Heart right ventricle (tissue), 16 donors: ENCODE measurements around the gene MBNL1. TPM values are rescaled to one million over a fixed set of nuclear protein-coding genes. Genes with fewer than 3 reads are reported as not detected.

Experiments used
- ATAC-seq, 8 donors: fragments of 200-7000 bp; cut with Tn5 transposase; one replicate each; pipeline ENCODE4 v1.9.1; 2020; ENCODE audit warnings: mild to moderate bottlenecking in 8 of 8, moderate library complexity in 8 of 8, moderate number of reproducible peaks in 1 of 8
- DNase-seq, 2 donors: peaks; one replicate each; pipeline ENCODE4 v3.0.0-alpha.2; 2020
- H3K27ac ChIP-seq, 10 donors: fragments of 200-600 bp; sonication (generic) in 2 of 10; one replicate each; pipeline versions ENCODE4 v1.5.0 to v1.8.0; 2020 to 2022; ENCODE audit warnings: mild to moderate bottlenecking in 3 of 10
- H3K27me3 ChIP-seq, 7 donors: fragments of 200-600 bp; one replicate each; pipeline ENCODE4 v1.8.0; 2021 to 2022; ENCODE audit warnings: mild to moderate bottlenecking in 2 of 7
- H3K36me3 ChIP-seq, 9 donors: fragments of 200-600 bp; sonication (generic) in 1 of 9; one replicate each; pipeline versions ENCODE4 v1.5.0 to v1.8.0; 2020 to 2022; ENCODE audit warnings: mild to moderate bottlenecking in 2 of 9
- H3K4me1 ChIP-seq, 9 donors: fragments of 200-600 bp; sonication (generic) in 1 of 9; one replicate each; pipeline versions ENCODE4 v1.5.0 to v1.8.0; 2020 to 2022; ENCODE audit warnings: mild to moderate bottlenecking in 4 of 9
- H3K4me3 ChIP-seq, 10 donors: fragments of 200-600 bp; sonication (generic) in 2 of 10; one replicate each; pipeline versions ENCODE4 v1.5.0 to v1.8.0; 2020 to 2022; ENCODE audit warnings: mild to moderate bottlenecking in 7 of 10, moderate library complexity in 2 of 10
- H3K9me3 ChIP-seq, 11 donors: fragments of 200-600 bp in 10 of 11; sonication (generic) in 2 of 11; one replicate each; pipeline versions ENCODE4 v1.5.0 to v1.8.0; 2013 to 2022; ENCODE audit warnings: mild to moderate bottlenecking in 2 of 11, control low read depth in 1 of 11, moderate library complexity in 1 of 11
- CTCF ChIP-seq, 9 donors: fragments of 200-600 bp; sonication (generic) in 2 of 9; IDR thresholded peaks; one replicate each; pipeline versions ENCODE4 v1.5.0 to v1.8.0; 2021 to 2022; ENCODE audit warnings: antibody characterized with exemption in 9 of 9, mild to moderate bottlenecking in 5 of 9, moderate library complexity in 1 of 9
- WGBS, 2 donors: extraction: QIAGEN DNeasy Blood & Tissue Kit; methylation state at CpG; one replicate each; pipeline ENCODE4 v1.1.7; 2013; ENCODE audit warnings: inconsistent platforms in 1 of 2; 5-methylcytosine and 5-hydroxymethylcytosine counted together
- intact Hi-C, 10 donors: fragments of 100-400 bp; cut with DNase I; formaldehyde crosslinking; loops; one replicate each; pipeline versions ENCODE4 v1.11.1 to v1.14.2; 2022
- polyA plus RNA-seq, 2 donors: library from polyadenylated mRNA; stranded (reverse); fragments of 200-250 nt; gene quantifications; one replicate each; pipeline ENCODE4 v1.2.3, GENCODE V29; 2013
- total RNA-seq, 10 donors: library from RNA; stranded (reverse); fragmentation: NEBNext Ultra II Directional in 3 of 10; extraction: Animal tissue kit (Norgen Biotek cat#: 25700) in 3 of 10; gene quantifications; one replicate each; pipeline versions ENCODE4 v1.2.1 to v1.2.4, GENCODE V29; 2021 to 2023
- donor health status: Arrhythmogenic right ventricular cardiomyopathy.
- donor health status: ischemic (EF 13 %, LVEDD 7.1; RV severe dilation, severe dysfunction).
- donor health status: healthy with polysubstance abuse.
- donor health status: DM: no; HTN: yes; CAD: no.
- donor health status: DM: no; HTN: no; CAD: no.
- donor health status: ischemic (EF 25% LVEDD 6.9; RV normal size, moderate dysfunction).
- donor health status: ischemic (EF 25% LVEDD 5.7; RV mildly dilated, moderate dysfunction).
- donor health status: healthy.
- donor health status: DM: yes; HTN: yes; CAD: no.
- donor health status: Ischemic cardiomyopathy.
- donor health status: ischemic (EF 35%, LVEDD 5.7; RV mildly dilated, moderate dysfunction).
- donor health status: nonischemic (EF 11% LVEDD 7.7; RV severe dilation, severe dysfunction).
- donor health status: DM: yes; HTN: yes; CAD: no.
- donor health status: PGD.
- donor health status: ischemic (EF 29% LVEDD 5.4; RV normal size, mild dysfunction).
- donor health status: nonischemic (EF 23%, LVEDD 6.1; RV moderate dilation, normal function).

Gene MBNL1
- total and polyA plus RNA-seq, 12 donors = 33.1 to 236 (median 189) TPM

DNA sequence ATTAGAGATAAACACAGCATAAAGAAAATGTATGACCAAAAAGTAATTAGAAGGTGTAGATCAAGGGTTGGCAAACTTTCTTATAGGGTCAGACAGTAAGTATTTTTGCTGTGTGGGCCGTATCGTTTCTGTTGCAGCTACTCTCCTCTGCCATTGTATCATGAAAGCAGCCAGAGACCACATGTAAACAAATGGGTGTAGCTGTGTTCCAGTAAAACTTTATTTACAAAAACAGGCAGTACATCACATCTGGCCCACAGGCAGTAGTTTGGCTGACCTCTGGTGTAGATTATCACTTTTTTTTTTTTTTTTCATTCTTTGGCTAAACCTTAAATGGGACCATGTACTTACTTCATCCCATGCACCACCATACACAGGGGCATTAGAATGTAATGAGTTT lies 190.8 kb downstream of the MBNL1 start:
- Histone ChIP-seq H3K9me3 (no peaks in the 10 kb centered on the region), H3K4me1 (peaks cover 0 to 50% (median 15%) of the 10 kb centered on the region in 9 donors), H3K27ac (no peak overlapping the region), H3K27me3 (no peaks in the 10 kb centered on the region), H3K36me3 (peaks cover 0 to 99% (median 34%) of the 10 kb centered on the region in 9 donors), H3K4me3 (no peak overlapping the region)
- ATAC-seq = peak in 1 of 8 donors; percentile 14
- no peak for DNase-seq
- no peak for TF ChIP-seq CTCF (IDR thresholded peaks at IDR 0.05)
- 95 to 96% methylated on average over 2 of the region's 2 CpGs for WGBS, 2 donors
- intact Hi-C loops = no loop called here

GRCh38 chr3:152460936-152461335 lies 192.2 kb downstream of the MBNL1 start:
- no peak for TF ChIP-seq CTCF (IDR thresholded peaks at IDR 0.05)
- WGBS, 2 donors = 42 to 50% methylated on average over 3 of the region's 3 CpGs
- Histone ChIP-seq H3K36me3 (peaks cover 0 to 99% (median 29%) of the 10 kb centered on the region in 9 donors), H3K9me3 (no peaks in the 10 kb centered on the region), H3K27me3 (no peaks in the 10 kb centered on the region), H3K4me1 (peaks cover 0 to 51% (median 24%) of the 10 kb centered on the region in 9 donors), H3K4me3 (no peak overlapping the region), H3K27ac (no peak overlapping the region)
- DNase-seq (no peak), ATAC-seq (no peak)
- intact Hi-C loops = no loop called here

DNA sequence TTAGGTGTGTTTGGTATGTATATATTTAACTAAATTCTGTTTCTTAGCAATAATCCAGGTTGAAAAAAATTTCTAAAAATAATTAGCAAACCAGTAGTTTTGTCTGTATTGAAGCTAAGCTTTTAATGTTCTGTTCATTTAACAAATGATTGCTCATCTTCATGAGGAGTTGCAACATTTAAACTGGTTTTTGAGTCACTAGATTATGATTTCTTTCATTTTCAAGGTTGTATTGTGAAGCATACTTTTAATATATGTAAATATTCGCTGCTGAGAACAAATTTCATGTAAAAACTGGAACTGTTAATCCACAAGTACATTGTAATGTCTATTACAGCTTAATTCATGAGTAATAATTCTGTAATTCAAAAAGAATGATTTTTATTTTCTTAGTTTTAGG lies 192.7 kb downstream of the MBNL1 start:
- ATAC-seq = no peak

GRCh38 chr3:152466784-152467183 lies 198.1 kb downstream of the MBNL1 start:
- no peak overlapping the region for H3K27ac ChIP-seq
- no peaks in the 10 kb centered on the region for H3K27me3 ChIP-seq
- peaks cover 0 to 31% (median 14%) of the 10 kb centered on the region in 9 donors for H3K4me1 ChIP-seq
- DNase-seq (no peak), ATAC-seq (peak in 5 of 8 donors; percentile 34 to 80 (median 59))
- H3K9me3 ChIP-seq = no peaks in the 10 kb centered on the region
- intact Hi-C loops = no loop called here
- H3K4me3 ChIP-seq = no peak overlapping the region
- TF ChIP-seq CTCF (IDR thresholded peaks at IDR 0.05) = peak in 8 of 9 donors; percentile 23 to 62 (median 50)
- H3K36me3 ChIP-seq = peaks cover 0 to 48% (median 8%) of the 10 kb centered on the region in 9 donors
- 68 to 69% methylated on average over 7 of the region's 7 CpGs for WGBS, 2 donors

More for the DNA sequence above, 192.7 kb downstream of the MBNL1 start:
- no peak for TF ChIP-seq CTCF (IDR thresholded peaks at IDR 0.05)
- Histone ChIP-seq H3K4me3 (no peak overlapping the region), H3K36me3 (peaks cover 0 to 99% (median 24%) of the 10 kb centered on the region in 9 donors), H3K9me3 (no peaks in the 10 kb centered on the region), H3K4me1 (peaks cover 0 to 51% (median 24%) of the 10 kb centered on the region in 9 donors), H3K27ac (no peak overlapping the region), H3K27me3 (no peaks in the 10 kb centered on the region)
- intact Hi-C loops = no loop called here
- DNase-seq = no peak
- WGBS, 2 donors = 92 to 95% methylated on average over 1 of the region's 1 CpG
